Spleen (tissue), 7 donors: ENCODE results near the gene USP13.

Experiments
- POLR2AphosphoS5 ChIP-seq, 3 donors: sonication (generic); formaldehyde crosslinking; IDR thresholded peaks; one replicate each; pipeline ENCODE4 v1.5.1; 2017; ENCODE audit warnings: antibody characterized with exemption in 3 of 3
- TF ChIP-seq, protein P1 (sequence below), 11 experiments: fragments of 200-600 bp in 7 of 11; fragments of 450-650 bp in 4 of 11; sonication (generic) in 4 of 11; IDR thresholded peaks in 8 of 11; conservative IDR thresholded peaks in 3 of 11; 1 replicate in 7 of 11; 2 replicates in 4 of 11; pipeline versions ENCODE4 v1.4.0 to v1.8.0; 2016 to 2021; ENCODE audit warnings: antibody characterized with exemption in 11 of 11, inconsistent platforms in 4 of 11, mild to moderate bottlenecking in 1 of 11
- donor health status: DM: no; HTN: no; CAD: no; lungs with moderate emphysema.
- donor health status: DM: no; HTN: no; CAD: no.
- donor health status: DM: no; HTN: no; CAD: no.

DNA sequence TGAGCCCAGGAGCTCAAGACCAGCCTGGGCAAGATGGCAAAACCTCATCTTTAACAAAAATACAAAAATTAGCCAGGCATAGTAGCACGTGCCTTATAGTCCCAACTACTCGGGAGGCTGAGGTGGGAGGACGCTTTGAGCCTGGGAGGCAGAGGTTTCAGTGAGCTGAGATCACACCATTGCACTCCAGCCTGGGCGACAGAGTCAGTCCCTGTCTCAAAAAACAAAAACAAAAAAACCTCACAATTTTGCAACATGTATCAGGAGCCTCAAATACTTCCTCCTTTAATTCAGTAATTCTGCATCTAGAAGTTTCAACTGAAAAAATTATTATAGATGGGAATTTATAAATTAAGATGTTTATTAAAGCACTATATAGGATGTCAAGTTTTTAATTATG is 49.5 kb upstream of the USP13 start:
- TF ChIP-seq, protein P1, sequence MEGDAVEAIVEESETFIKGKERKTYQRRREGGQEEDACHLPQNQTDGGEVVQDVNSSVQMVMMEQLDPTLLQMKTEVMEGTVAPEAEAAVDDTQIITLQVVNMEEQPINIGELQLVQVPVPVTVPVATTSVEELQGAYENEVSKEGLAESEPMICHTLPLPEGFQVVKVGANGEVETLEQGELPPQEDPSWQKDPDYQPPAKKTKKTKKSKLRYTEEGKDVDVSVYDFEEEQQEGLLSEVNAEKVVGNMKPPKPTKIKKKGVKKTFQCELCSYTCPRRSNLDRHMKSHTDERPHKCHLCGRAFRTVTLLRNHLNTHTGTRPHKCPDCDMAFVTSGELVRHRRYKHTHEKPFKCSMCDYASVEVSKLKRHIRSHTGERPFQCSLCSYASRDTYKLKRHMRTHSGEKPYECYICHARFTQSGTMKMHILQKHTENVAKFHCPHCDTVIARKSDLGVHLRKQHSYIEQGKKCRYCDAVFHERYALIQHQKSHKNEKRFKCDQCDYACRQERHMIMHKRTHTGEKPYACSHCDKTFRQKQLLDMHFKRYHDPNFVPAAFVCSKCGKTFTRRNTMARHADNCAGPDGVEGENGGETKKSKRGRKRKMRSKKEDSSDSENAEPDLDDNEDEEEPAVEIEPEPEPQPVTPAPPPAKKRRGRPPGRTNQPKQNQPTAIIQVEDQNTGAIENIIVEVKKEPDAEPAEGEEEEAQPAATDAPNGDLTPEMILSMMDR (IDR thresholded peaks at IDR 0.05 in 8 of 11, conservative IDR thresholded peaks at IDR 0.05 in 3 of 11) = no peak
- no peak for TF ChIP-seq POLR2AphosphoS5 (IDR thresholded peaks at IDR 0.05)
